ENCODE results near the gene TENM4. TPM values are rescaled to one million over a fixed set of nuclear protein-coding genes. Genes with fewer than 3 reads are reported as not detected.

TENM4 gene
- total RNA-seq, 1 experiment from 2014 or later, result 0.39 TPM

- ChIA-PET POLR2A (no interaction called here), CTCF (no interaction called here)
- no peaks in the 10 kb centered on the region for H3K36me3 ChIP-seq (ENCODE audit: control insufficient read depth, insufficient read depth, low read length)
- H3K9me3 ChIP-seq (ENCODE audit: control insufficient read depth, insufficient read depth, low read depth, low read length), result no peaks in the 10 kb centered on the region
- BruUV-seq (replicated peaks), result no TSS peak
- DNase-seq (ENCODE audit: low read depth, low spot score) (no peak), ATAC-seq (no peak)
- TF ChIP-seq, protein P1, sequence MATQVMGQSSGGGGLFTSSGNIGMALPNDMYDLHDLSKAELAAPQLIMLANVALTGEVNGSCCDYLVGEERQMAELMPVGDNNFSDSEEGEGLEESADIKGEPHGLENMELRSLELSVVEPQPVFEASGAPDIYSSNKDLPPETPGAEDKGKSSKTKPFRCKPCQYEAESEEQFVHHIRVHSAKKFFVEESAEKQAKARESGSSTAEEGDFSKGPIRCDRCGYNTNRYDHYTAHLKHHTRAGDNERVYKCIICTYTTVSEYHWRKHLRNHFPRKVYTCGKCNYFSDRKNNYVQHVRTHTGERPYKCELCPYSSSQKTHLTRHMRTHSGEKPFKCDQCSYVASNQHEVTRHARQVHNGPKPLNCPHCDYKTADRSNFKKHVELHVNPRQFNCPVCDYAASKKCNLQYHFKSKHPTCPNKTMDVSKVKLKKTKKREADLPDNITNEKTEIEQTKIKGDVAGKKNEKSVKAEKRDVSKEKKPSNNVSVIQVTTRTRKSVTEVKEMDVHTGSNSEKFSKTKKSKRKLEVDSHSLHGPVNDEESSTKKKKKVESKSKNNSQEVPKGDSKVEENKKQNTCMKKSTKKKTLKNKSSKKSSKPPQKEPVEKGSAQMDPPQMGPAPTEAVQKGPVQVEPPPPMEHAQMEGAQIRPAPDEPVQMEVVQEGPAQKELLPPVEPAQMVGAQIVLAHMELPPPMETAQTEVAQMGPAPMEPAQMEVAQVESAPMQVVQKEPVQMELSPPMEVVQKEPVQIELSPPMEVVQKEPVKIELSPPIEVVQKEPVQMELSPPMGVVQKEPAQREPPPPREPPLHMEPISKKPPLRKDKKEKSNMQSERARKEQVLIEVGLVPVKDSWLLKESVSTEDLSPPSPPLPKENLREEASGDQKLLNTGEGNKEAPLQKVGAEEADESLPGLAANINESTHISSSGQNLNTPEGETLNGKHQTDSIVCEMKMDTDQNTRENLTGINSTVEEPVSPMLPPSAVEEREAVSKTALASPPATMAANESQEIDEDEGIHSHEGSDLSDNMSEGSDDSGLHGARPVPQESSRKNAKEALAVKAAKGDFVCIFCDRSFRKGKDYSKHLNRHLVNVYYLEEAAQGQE (IDR thresholded peaks at IDR 0.05; ENCODE audit: insufficient read depth in 1 of 2, low read depth in 2 of 2, low read length in 1 of 2), result no peak
- TF ChIP-seq POLR2AphosphoS5 (IDR thresholded peaks at IDR 0.05; ENCODE audit: low read depth, low read length), result no peak
- no peak for TF ChIP-seq SIN3A (IDR thresholded peaks at IDR 0.05; ENCODE audit: borderline replicate concordance, insufficient read depth, low read depth, low read length)
- no peak for TF ChIP-seq TCF7L2 (IDR thresholded peaks at IDR 0.05; ENCODE audit: low read depth, low read length)
- TF ChIP-seq CTCF (IDR thresholded peaks at IDR 0.05), result no peak
- H3K27ac ChIP-seq (ENCODE audit: low read length), result no peak overlapping the region
- in situ Hi-C loops (cut with HindIII; ENCODE audit: low pct_unique_long_range_greater_than_20kb, low sequenced_read_pairs) (no loop called here), intact Hi-C loops (cut with micrococcal nuclease; ENCODE audit: unreplicated experiment) (no loop called here)
- peaks cover 5% of the 10 kb centered on the region for H3K27me3 ChIP-seq (ENCODE audit: control insufficient read depth, insufficient read depth, low read length)
- H3K4me1 ChIP-seq (ENCODE audit: control insufficient read depth, insufficient read depth, low read length), result no peaks in the 10 kb centered on the region
- no peak overlapping the region for H3K4me3 ChIP-seq (ENCODE audit: low read depth in 2 of 2, low read length in 2 of 2)
Measured at GRCh38 chr11:78853521-78853920, 587.3 kb downstream of the TENM4 start.

DNA sequence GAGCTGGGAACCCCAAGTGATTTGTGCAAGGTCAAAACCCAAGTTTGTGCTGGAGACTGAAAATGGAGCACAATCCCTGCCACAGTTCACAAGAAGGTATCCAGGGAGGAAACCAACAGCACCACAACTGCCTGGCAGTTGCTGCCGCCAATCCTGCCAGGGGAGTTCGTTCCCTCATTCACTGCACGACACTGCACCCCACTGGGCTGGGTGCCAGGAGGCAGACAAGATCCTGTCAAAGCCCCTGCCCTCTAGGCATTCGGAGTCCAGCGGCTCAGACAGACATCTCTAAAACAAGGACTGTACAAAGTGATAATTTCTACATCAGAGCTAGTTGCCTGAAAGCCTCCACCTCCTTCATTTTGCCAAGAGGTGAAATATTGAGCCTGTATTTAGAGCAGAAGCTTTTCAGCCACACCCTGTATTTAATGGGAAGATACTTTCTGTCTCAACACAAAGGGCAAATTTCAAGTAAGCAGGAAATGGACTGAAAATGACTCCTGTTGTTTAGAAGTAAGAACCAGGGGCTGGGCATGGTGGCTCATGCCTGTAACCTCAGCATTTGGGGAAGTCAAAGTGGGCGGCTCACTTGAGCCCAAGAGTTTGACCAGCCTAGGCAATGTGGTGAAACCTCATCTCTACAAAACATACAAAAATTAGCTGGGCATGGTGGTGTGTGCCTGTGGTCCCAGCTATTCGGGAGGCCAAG lies 588.8 kb downstream of the TENM4 start:
- H3K4me1 ChIP-seq (ENCODE audit: control insufficient read depth, insufficient read depth, low read length), result no peaks in the 10 kb centered on the region
- POLR2A ChIA-PET, result interaction anchor here (0.7 kb wide), 1 partner anchor 1584 kb away, joined by 3 read pairs; no protein-coding TSS in a partner anchor

More for the DNA sequence above, 588.8 kb downstream of the TENM4 start:
- no peak overlapping the region for H3K27ac ChIP-seq (ENCODE audit: low read length)
- CTCF ChIA-PET, result no interaction called here
- ATAC-seq (no peak), DNase-seq (ENCODE audit: low read depth, low spot score) (no peak)
- H3K27me3 ChIP-seq (ENCODE audit: control insufficient read depth, insufficient read depth, low read length), result peaks cover 2% of the 10 kb centered on the region
- TF ChIP-seq TCF7L2 (IDR thresholded peaks at IDR 0.05; ENCODE audit: low read depth, low read length) (no peak), SIN3A (IDR thresholded peaks at IDR 0.05; ENCODE audit: borderline replicate concordance, insufficient read depth, low read depth, low read length) (no peak), POLR2AphosphoS5 (IDR thresholded peaks at IDR 0.05; ENCODE audit: low read depth, low read length) (no peak), CTCF (IDR thresholded peaks at IDR 0.05) (no peak)
- TF ChIP-seq, protein P1 (IDR thresholded peaks at IDR 0.05; ENCODE audit: insufficient read depth in 1 of 2, low read depth in 2 of 2, low read length in 1 of 2), result no peak
- H3K4me3 ChIP-seq (ENCODE audit: low read depth in 2 of 2, low read length in 2 of 2), result no peak overlapping the region
- intact Hi-C loops (cut with micrococcal nuclease; ENCODE audit: unreplicated experiment) (no loop called here), in situ Hi-C loops (cut with HindIII; ENCODE audit: low pct_unique_long_range_greater_than_20kb, low sequenced_read_pairs) (no loop called here)
- no TSS peak for BruUV-seq (replicated peaks)
- no peaks in the 10 kb centered on the region for H3K36me3 ChIP-seq (ENCODE audit: control insufficient read depth, insufficient read depth, low read length)
- no peaks in the 10 kb centered on the region for H3K9me3 ChIP-seq (ENCODE audit: control insufficient read depth, insufficient read depth, low read depth, low read length)
